GM12878 (cell line): Measurements from ENCODE around the gene ZNF22. TPM values are rescaled to one million over a fixed set of nuclear protein-coding genes. Genes with fewer than 3 reads are reported as not detected.

Source experiments
- ATAC-seq: fragments of 200-7000 bp; cut with Tn5 transposase; 3 replicates; pipeline ENCODE4 v1.9.1; 2020; ENCODE audit warnings: mild to moderate bottlenecking, moderate library complexity
- BruUV-seq: library from RNA; stranded (reverse); fragments of 400-500 nt; replicated peaks from 2 replicates; lab custom pipeline; 2021; lab: Mats Ljungman, UMichigan
- CTCF ChIA-PET: fragments of 300-600 bp; sonication (Branson Sonifier 250); formaldehyde crosslinking; extraction: SDS; loops from one replicate; lab custom pipeline; 2021; ENCODE audit warnings: inconsistent platforms; lab: Yijun Ruan, JAX
- POLR2A ChIA-PET: fragments of 350-600 bp; formaldehyde crosslinking; extraction: SDS; loops from one replicate; lab custom pipeline; 2021; ENCODE audit warnings: inconsistent platforms; lab: Charles Lee
- RAD21 ChIA-PET: fragments of 300-600 bp; sonication (Branson Sonifier 250); formaldehyde crosslinking; loops from one replicate; lab custom pipeline; 2023; ENCODE audit warnings: antibody characterized with exemption; ENCODE audit not compliant: unreplicated experiment; lab: Charles Lee
- SMC1A ChIA-PET: fragments of 300-600 bp; sonication (Branson Sonifier 250); formaldehyde crosslinking; loops from one replicate; lab custom pipeline; 2023; ENCODE audit not compliant: unreplicated experiment, uncharacterized antibody; lab: Charles Lee
- DNase-seq: peaks from one replicate; pipeline ENCODE4 v3.0.0-alpha.2; 2011; ENCODE audit warnings: low read depth, low spot score
- FAIRE-seq: peaks from 3 replicates; lab custom pipeline; 2011; peaks lifted over from hg19 to GRCh38; lab: Jason Lieb, UNC
- H2AFZ ChIP-seq: 2 replicates; pipeline ENCODE4 v1.6.0; 2011; ENCODE audit warnings: low read depth, low read length, control low read depth; ENCODE audit not compliant: control insufficient read depth
- H3K27ac ChIP-seq: 2 replicates; pipeline ENCODE4 v1.5.1; 2011; ENCODE audit warnings: control low read depth; ENCODE audit not compliant: control insufficient read depth, insufficient read depth
- H3K27me3 ChIP-seq, 2 experiments: replicated peaks in 1 of 2; 2 replicates each; pipeline versions ENCODE4 v1.6.0 to v1.6.1; 2011; ENCODE audit warnings: low read length in 1 of 2; ENCODE audit not compliant: control insufficient read depth in 2 of 2, insufficient read depth in 2 of 2
- H3K36me3 ChIP-seq, 2 experiments: 2 replicates each; pipeline ENCODE4 v1.5.1; 2011; ENCODE audit warnings: low read length in 1 of 2; ENCODE audit not compliant: control insufficient read depth in 2 of 2, insufficient read depth in 2 of 2
- H3K4me1 ChIP-seq: 2 replicates; pipeline ENCODE4 v1.6.1; 2011; ENCODE audit warnings: mild to moderate bottlenecking, low read length, moderate library complexity, mixed read lengths; ENCODE audit not compliant: control insufficient read depth, insufficient read depth
- H3K4me2 ChIP-seq: 2 replicates; pipeline ENCODE4 v1.6.0; 2011; ENCODE audit warnings: control low read depth; ENCODE audit not compliant: control insufficient read depth, insufficient read depth
- H3K4me3 ChIP-seq: fragments of 200-600 bp; sonication (generic); 2 replicates; pipeline ENCODE4 v1.5.1; 2016
- H3K79me2 ChIP-seq: 2 replicates; pipeline ENCODE4 v1.6.0; 2011; ENCODE audit warnings: low read length; ENCODE audit not compliant: control insufficient read depth, insufficient read depth
- H3K9ac ChIP-seq: 2 replicates; pipeline ENCODE4 v1.8.0; 2011; ENCODE audit warnings: low read length, control low read depth, mixed read lengths; ENCODE audit not compliant: control insufficient read depth, insufficient read depth
- H3K9me3 ChIP-seq: replicated peaks from 3 replicates; pipeline ENCODE4 v1.5.1; 2011; ENCODE audit warnings: mild to moderate bottlenecking, low read length; ENCODE audit not compliant: control insufficient read depth, insufficient read depth
- H4K20me1 ChIP-seq: 2 replicates; pipeline ENCODE4 v1.6.0; 2011; ENCODE audit not compliant: control insufficient read depth, insufficient read depth
- BHLHE40 ChIP-seq, 2 experiments: fragments of 450-650 bp in 1 of 2; IDR thresholded peaks; 2 replicates each; pipeline ENCODE4 v1.6.1; 2011 to 2017; ENCODE audit warnings: low read depth in 2 of 2, borderline replicate concordance in 1 of 2, improper control_type of control experiment in 1 of 2, low read length in 1 of 2, mild to moderate bottlenecking in 1 of 2
- HDAC2 ChIP-seq: fragments of 200-600 bp; sonication (generic); IDR thresholded peaks from 2 replicates; pipeline ENCODE4 v1.6.1; 2017
- SPI1 ChIP-seq: IDR thresholded peaks from 2 replicates; pipeline ENCODE4 v1.6.1; 2011; ENCODE audit warnings: low read depth, mild to moderate bottlenecking, low read length, moderate library complexity, borderline replicate concordance; ENCODE audit not compliant: insufficient read depth
- STAT1 ChIP-seq: fragments of 450-650 bp; conservative IDR thresholded peaks from 2 replicates; pipeline ENCODE4 v1.6.1; 2014; ENCODE audit warnings: antibody characterized with exemption, mild to moderate bottlenecking
- ZBTB33 ChIP-seq: fragments of 450-650 bp; IDR thresholded peaks from 2 replicates; pipeline ENCODE4 v1.6.1; 2017; ENCODE audit warnings: mild to moderate bottlenecking
- in situ Hi-C: fragments of 300-500 bp; cut with MboI; formaldehyde crosslinking; loops from 9 replicates; pipeline ENCODE4 v1.14.3; 2018; ENCODE audit warnings: mixed read lengths
- intact Hi-C: fragments of 100-400 bp; cut with micrococcal nuclease; formaldehyde crosslinking; loops from one replicate; pipeline ENCODE4 v1.14.2; 2022; ENCODE audit not compliant: unreplicated experiment
- polyA plus RNA-seq, 11 experiments: library from polyadenylated mRNA; depleted of rRNA in 4 of 11; unstranded in 6 of 11; stranded (reverse) in 5 of 11; fragments of >200 nt; fragmentation: Nextera tagmentation in 4 of 11; fragmentation: Illumina TruSeq in 1 of 11; extraction: Ambion mirVana in 4 of 11; extraction: Trizol in 1 of 11; gene quantifications; 1 replicate in 1 of 11; 2 replicates in 10 of 11; pipeline versions ENCODE4 v1.2.1 to v1.2.3, GENCODE V29; 2011 to 2016; ENCODE audit warnings: inconsistent platforms in 2 of 11, missing spikeins in 2 of 11, low read depth in 1 of 11
- total RNA-seq, 4 experiments: library from RNA; depleted of rRNA in 3 of 4; stranded (reverse); fragments of >200 nt in 3 of 4; fragmentation: Illumina TruSeq in 1 of 4; extraction: Trizol in 1 of 4; gene quantifications; 2 replicates each; pipeline versions ENCODE4 v1.2.1 to v1.2.3, GENCODE V29; 2013 to 2021

The ZNF22 gene
- total and polyA plus RNA-seq, 10 of the 15 experiments (the other 5 are each of a cell fraction or from before 2014, with no cell fraction given) = 31.1 to 74.4 (median 43.8) TPM

- no peak for DNase-seq
- POLR2A ChIA-PET = no interaction called here
- SMC1A ChIA-PET = interaction anchor here (0.6 to 0.7 kb wide), 2 partner anchors 15 to 638 kb away, joined by 3 to 4 read pairs; no protein-coding TSS in a partner anchor
- Histone ChIP-seq H3K9ac (no peak overlapping the region), H2AFZ (no peak overlapping the region), H3K9me3 (no peaks in the 10 kb centered on the region), H3K4me3 (no peak overlapping the region), H3K27ac (no peak overlapping the region), H3K36me3 (no peaks in the 10 kb centered on the region), H4K20me1 (no peaks in the 10 kb centered on the region), H3K4me1 (peaks cover 15% of the 10 kb centered on the region), H3K4me2 (no peak overlapping the region), H3K27me3 (no peaks in the 10 kb centered on the region), H3K79me2 (peaks cover 21% of the 10 kb centered on the region)
- BruUV-seq = no TSS peak
- no peak for TF ChIP-seq STAT1
- TF ChIP-seq HDAC2 = no peak
- no peak for TF ChIP-seq ZBTB33
- no peak for TF ChIP-seq BHLHE40 (IDR thresholded peaks at IDR 0.05; ENCODE audit: borderline replicate concordance in 1 of 2, low read depth in 2 of 2, low read length in 1 of 2)
- TF ChIP-seq SPI1 = no peak
- RAD21 ChIA-PET = no interaction called here
- in situ Hi-C loops = loop anchor here (25.0 kb wide), 1 partner anchor 1793 kb away; no protein-coding TSS in a partner anchor
- ATAC-seq = no peak
- intact Hi-C loops = no loop called here
- CTCF ChIA-PET = no interaction called here
- no peak for FAIRE-seq
These were observed 45.8 kb upstream of the ZNF22 start for GRCh38 chr10:44954962-44955361.
